Erythroblast (primary cell): Measurements from ENCODE around the gene IL1A.

Experiments used
- DNase-seq, 2 experiments: peaks; one replicate each; lab custom pipeline; 2025; lab: John Stamatoyannopoulos, UW
- GATA1 ChIP-seq: IDR thresholded peaks from 2 replicates; pipeline ENCODE4 v1.6.1; 2011; ENCODE audit warnings: low read depth, mild to moderate bottlenecking, control low read depth, low read length, moderate library complexity
- POLR2A ChIP-seq: IDR thresholded peaks from 2 replicates; pipeline ENCODE4 v1.6.1; 2011; ENCODE audit warnings: mild to moderate bottlenecking, low read length

IL1A gene

DNA sequence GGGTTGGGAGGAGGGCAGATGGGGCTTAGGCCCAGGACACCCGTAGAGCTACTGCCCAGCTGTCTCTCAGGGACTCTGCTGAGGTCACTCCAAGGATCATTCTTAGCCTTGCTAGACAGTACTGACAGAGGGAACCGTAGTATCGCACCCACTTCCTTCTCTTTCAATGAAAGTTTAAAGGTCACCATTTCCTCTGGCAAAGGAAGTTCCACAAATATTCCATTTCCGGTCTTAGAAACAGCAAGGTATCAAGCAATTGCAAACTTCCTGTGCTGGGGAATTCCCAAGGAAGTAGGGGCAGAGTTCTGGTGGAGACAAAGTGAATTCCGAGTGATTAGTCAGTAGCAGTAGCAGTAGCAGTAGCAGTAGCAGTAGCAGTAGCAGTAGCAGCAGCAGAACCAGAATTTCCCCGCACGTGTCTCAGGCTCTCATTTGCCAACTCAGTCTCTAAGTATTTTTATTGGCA, 27.6 kb upstream of the IL1A start:
- TF ChIP-seq POLR2A: no peak
- TF ChIP-seq GATA1: no peak
- DNase-seq: no peak

DNA sequence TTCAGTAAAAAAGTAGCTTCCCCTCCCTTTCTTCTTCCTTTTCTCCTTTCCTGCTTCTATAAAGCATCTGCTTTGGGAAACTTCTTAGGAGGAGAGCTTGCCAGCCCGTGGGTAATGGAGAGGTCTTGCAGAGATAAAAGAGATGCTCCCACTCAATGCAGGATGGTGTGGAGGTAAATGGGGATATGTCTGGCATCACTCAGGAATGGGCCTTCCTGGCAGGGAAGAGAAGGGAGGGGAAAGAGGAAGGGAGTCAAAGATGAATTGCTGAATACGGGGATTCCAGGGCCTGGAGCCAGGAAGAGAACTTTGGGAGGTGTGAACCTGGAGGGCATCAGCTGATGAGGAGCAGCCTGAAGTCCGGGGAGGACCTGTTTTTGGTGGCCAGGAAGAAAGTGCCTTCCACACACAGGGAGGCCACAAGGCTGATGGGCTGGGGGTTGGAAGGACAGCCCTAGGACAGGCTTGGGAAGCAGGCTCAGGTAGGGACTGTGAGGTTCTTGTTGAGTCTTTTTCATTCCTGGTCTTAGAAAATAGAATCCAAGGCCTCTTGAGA, 27.1 kb upstream of the IL1A start:
- no peak for DNase-seq
- TF ChIP-seq GATA1 (no peak), POLR2A (no peak)

DNA sequence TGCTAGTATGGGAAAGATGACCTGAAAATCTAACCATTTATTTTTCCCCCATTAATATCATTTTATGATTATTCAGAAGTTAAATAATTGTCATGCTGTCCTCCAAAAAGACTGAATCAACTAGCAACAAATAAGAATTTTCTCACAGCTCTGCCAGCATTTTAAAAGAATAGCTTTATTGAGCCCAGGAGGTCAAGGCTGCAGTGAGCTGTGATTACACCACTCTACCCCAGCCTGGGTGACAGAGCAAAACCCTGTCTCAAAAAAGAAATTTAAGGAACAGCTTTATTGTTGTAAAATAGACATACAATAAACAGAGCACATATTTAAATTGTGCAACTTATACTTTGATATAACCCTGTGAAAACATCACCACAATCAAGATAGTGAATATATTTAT, 24.8 kb upstream of the IL1A start:
- TF ChIP-seq GATA1 (no peak), POLR2A (no peak)
- DNase-seq: no peak

DNA sequence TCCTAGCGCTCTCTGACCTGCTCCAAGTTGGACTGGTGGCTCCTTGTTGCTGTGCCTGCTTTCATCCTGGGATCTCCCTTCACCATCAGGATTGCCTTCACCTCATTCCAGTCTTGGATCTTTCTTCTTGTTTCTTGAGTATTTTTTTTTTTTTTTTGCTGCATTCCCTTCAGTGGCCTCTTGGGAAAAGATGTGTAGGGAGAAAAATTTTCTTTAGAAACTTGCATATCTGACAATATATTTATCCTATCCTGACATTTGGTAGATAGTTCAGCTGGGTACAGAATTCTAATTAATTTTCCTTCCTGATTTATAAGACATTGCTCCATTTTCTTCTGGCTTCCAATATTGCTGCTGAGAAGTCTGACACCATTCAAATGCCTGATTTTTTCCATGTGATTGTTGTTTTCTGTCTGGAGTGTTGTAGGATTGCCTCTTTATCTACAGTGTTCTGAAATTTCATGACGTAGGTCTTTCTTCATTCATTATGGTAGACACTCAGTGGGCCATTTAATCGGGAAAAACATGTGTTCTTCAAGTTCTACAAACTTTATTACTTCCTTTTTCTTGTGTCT, 23.0 kb upstream of the IL1A start:
- TF ChIP-seq POLR2A (no peak), GATA1 (no peak)
- DNase-seq: no peak

DNA sequence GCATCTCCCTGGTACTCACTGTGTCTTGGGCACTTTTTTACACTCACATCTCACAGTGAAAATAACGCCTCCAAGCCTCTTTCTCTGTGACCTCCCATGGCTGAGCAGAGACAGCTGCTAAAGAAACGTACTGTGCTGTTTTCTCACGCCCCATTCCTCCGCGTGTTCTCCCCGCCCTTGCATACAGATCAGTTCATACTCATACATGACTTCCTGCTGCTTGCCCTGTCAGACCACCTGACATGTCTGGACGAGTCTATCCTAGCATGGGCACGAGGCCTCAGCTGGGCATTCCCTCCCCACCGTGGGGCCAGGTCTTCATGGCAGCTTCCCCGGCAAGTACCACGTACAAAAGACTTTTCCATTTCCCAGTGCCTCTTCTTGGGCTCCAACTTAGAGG, 21.2 kb upstream of the IL1A start:
- no peak for DNase-seq

DNA sequence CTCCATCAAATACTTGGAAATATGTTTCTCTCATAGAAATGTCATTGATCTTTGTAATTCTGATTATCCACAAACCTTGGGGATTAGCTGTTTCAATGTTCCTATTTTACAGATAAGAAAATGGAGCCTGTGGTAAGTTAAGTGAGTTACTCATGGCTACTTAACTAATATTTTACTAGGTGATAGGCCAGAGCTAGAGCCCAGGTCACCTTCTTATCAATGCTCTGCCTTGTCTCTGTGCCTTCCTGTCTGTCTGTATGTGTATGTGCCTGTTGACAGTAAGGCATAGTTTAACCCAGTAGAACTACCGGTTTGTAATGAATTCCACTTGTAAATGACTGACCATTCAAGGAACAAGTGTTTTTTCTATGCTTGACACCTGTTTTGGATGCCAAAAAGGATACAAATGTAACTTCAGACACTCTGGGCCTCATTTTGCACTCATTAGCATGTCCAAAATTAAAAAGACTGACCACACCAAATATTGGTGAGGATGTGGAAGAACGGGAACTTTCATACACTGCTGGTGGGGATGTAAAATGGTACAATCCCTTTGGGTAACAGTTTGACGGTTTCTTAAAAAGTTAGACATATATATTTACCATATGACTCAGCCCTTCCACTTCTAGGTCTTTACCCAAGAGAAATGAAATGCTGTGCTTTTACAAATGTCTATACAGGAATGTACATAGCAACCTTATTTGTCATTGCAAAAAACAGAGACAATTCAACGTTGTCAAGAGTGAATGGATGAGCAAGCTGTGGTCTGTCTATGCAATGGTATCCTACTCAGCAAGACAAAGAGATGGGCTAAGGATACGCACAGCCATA, 19.6 kb upstream of the IL1A start:
- no peak for DNase-seq
- TF ChIP-seq GATA1 (no peak), POLR2A (no peak)

More for the DNA sequence above, 21.2 kb upstream of the IL1A start:
- no peak for TF ChIP-seq POLR2A
- no peak for TF ChIP-seq GATA1

DNA sequence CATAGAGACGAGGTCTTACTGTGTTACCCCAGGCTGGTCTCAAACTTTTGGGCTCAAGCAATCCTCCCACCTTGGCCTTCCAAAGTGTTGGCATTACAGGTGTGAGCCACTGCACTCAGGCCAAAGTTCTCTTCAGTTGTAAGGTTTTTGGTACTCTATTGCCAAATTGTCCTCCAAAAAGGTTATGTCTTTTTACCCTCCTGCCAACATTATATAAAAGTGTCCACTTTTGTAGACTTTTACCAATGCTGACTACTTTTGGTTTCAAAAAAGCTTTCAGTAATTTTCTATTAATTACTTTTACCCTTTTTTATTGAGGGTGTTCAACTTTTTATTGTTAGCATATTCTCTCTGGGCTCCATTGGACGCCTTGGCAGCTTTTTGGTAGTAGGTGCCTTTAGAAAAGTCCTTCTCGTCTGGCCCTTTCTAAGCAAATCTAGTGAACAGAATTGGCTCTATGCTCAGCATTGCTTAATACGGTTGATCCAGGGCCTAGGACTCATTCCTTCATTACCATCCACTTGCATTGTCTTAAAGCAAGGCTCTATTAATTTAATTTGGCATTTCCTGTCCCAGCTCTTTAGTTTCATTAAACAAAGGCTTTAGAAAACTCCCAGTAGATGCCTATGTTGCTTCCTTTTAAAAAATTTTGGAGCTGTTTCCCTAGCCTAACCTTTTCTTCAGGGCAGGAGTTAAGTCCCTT, 16.7 kb upstream of the IL1A start:
- no peak for TF ChIP-seq POLR2A
- no peak for TF ChIP-seq GATA1

DNA sequence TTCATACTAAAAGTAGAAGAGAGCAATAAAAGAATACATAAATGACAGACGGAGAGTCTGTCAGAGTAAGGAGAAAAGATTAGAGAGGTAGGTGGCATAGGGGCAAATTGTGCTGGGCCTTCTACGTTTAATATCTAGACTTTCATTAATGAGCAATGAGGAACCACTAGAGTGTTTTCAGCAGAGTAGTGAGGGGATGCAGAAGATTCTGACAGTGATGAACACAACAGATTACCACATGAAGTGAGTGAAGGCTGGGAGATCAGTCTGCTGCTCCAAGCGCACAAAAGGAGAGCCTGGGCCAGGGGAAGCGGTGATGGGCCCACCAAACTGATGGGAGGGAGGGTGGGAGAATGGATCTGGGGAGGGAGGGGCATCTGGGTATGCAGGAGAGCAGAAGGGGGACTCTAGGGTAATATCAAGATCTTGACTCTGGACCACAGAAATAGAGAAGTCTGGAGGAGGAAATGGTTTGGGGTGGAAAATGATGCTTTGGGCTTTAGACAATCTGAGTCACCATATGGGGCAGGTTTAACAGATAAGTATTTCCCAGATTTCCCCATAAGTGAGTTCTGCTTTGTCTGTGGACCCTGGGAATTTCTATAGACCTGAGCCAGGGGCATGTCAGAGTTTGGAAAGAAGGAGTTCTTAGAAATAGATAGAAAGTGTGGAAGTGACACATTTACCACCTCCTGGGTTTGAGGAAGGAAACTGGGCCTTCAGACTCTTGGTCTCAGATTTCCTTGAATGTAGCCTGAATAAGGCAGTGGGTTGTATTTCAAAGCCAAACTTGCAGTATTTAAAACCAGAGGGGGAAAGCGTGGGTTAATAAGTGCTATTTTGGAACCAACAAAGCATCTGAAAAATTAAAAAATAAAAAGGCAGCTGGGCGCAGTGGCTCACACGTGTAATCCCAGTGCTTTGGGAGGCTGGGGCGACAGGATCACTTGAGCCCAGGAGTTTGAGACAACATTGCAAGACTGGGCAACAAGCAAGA, 15.0 kb upstream of the IL1A start:
- DNase-seq: no peak
- TF ChIP-seq POLR2A (no peak), GATA1 (no peak)

More for the DNA sequence above, 16.7 kb upstream of the IL1A start:
- DNase-seq: no peak

DNA sequence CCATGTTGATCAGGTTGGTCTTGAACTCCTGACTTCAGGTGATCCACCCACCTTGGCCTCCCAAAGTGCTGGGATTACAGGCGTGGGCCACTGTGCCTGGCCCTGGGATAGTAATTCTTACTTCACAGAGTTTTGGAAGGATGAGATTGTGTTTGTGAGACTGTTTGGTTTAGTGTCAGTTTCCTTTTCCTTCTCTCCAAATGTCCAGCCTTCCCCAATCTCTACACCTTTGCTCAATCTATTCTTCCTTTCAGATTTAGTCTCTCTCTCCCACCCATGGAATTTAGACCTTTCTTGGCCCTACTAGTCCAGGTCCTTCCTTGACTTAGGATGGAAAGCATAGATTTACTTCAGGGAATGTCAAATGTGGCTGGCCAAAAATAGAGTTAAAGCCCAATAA, 12.2 kb upstream of the IL1A start:
- no peak for TF ChIP-seq POLR2A
- no peak for TF ChIP-seq GATA1
- no peak for DNase-seq

DNA sequence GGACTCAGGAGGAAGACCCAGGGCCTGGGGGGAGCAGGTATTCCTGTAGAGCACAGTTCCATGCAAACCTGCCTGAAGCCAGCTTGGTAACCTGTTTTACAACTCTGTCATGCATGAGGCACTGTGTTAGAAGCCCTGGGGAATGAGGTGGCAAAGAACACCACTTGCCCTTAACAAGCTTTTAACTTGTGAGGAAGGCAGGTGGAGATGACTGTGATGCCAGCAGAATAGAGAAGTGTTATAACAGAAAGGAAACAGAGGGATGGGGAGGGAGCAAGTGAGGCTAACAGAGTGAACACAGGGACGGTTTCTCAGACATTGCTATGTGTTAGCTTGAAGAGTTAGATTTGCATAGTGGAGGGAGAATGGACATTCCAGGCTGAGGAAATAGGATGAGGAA, 11.5 kb upstream of the IL1A start:
- no peak for TF ChIP-seq POLR2A
- no peak for TF ChIP-seq GATA1
- peak in 1 of 2 experiments; percentile 15 for DNase-seq

DNA sequence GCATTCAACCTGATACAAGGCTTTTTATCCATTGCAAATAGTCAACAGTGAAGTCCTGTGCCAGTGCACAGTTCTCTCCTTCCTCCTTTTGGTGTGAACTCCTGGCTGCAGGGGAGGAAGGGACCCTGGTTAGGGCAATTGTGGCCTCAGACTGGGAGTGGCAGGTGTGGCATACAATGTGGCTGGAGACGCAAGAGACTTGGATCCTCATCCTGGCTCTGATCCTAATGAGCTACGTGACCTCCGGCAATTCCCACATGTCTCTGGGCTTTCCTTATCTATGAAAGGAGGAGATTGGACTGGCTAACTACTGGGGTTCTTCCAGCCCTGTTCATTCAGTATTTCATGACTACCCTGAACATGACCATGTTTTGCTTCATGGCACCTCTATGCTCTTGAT, 10.5 kb upstream of the IL1A start:
- peak in 1 of 2 experiments; percentile 39 for DNase-seq

DNA sequence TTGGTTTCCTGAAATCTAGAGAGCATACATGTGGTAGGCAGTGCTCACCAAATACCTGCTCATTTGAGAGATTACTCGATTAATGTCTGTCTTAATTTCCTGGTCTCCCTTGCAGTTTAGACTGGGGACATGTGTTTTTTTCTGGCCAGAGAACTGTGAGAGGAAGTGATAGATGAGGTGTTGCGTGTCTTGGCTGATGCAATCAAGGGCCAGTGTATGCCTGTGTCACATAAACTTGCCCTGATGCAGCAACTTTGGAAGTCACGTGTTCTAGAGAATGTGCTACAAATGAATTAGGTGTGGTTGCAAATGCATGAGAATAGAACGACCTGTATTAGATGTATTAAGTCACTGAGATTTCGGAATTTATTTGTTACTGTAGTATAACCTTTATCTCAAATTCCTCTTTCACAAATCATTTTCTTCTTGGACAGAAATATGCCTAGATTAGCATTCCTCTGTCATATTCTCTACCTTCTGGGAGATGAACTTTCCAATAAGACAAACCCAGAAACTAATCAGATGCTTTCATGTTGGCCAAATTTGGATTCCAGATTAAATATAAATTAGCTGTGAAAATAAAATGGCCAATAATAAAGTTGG, 9.9 kb upstream of the IL1A start:
- DNase-seq: peak; percentile 84 to 91
- TF ChIP-seq POLR2A (no peak), GATA1 (no peak)

More for the DNA sequence above, 10.5 kb upstream of the IL1A start:
- TF ChIP-seq GATA1: no peak
- no peak for TF ChIP-seq POLR2A
